Karpas-422 (cell line): Measurements from ENCODE around the gene POLA2. TPM values are rescaled to one million over a fixed set of nuclear protein-coding genes. Genes with fewer than 3 reads are reported as not detected.
"Not testable (repeated sequence)": the region's sequence is repeated elsewhere in the genome, so short reads cannot be mapped to it uniquely, and the experiment has no call there.

Experiments
- DNase-seq: peaks from one replicate; pipeline ENCODE4 v3.0.0-alpha.2; 2015
- H2AFZ ChIP-seq: fragments of 200-600 bp; sonication (generic); 2 replicates; pipeline ENCODE4 v1.6.1; 2014; ENCODE audit warnings: antibody characterized with exemption, low read length, mixed read lengths
- H3K27ac ChIP-seq: fragments of 200-600 bp; sonication (generic); 2 replicates; pipeline ENCODE4 v1.5.1; 2014; ENCODE audit warnings: mild to moderate bottlenecking, low read length, moderate library complexity
- H3K27me3 ChIP-seq: fragments of 200-600 bp; sonication (generic); 2 replicates; pipeline ENCODE4 v1.6.1; 2014; ENCODE audit warnings: low read length, mixed read lengths
- H3K36me3 ChIP-seq: fragments of 200-600 bp; sonication (generic); 2 replicates; pipeline ENCODE4 v1.6.1; 2014; ENCODE audit warnings: low read length, mixed read lengths; ENCODE audit not compliant: insufficient read depth
- H3K4me1 ChIP-seq: fragments of 200-600 bp; sonication (generic); 2 replicates; pipeline ENCODE4 v1.6.1; 2014; ENCODE audit warnings: mild to moderate bottlenecking, low read length, mixed read lengths
- H3K4me2 ChIP-seq: fragments of 200-600 bp; sonication (generic); 2 replicates; pipeline ENCODE4 v1.6.1; 2014; ENCODE audit warnings: low read length, low read depth, mild to moderate bottlenecking; ENCODE audit not compliant: poor library complexity, severe bottlenecking
- H3K4me3 ChIP-seq: fragments of 200-600 bp; sonication (generic); 2 replicates; pipeline ENCODE4 v1.5.1; 2014; ENCODE audit warnings: mild to moderate bottlenecking, antibody characterized with exemption, low read length, mixed read lengths
- H3K79me2 ChIP-seq: fragments of 200-600 bp; sonication (generic); 2 replicates; pipeline ENCODE4 v1.6.1; 2014; ENCODE audit warnings: mild to moderate bottlenecking, low read length, mixed read lengths
- H3K9ac ChIP-seq: fragments of 200-600 bp; sonication (generic); 2 replicates; pipeline ENCODE4 v1.6.0; 2014; ENCODE audit warnings: low read length
- H3K9me2 ChIP-seq: fragments of 200-600 bp; sonication (generic), shearing (Covaris generic); replicated peaks from 2 replicates; pipeline ENCODE4 v1.6.0; 2014; ENCODE audit warnings: mild to moderate bottlenecking, low read length, moderate library complexity; ENCODE audit not compliant: insufficient read depth
- H3K9me3 ChIP-seq: fragments of 300-700, 200-600 bp; sonication (generic); 2 replicates; pipeline ENCODE4 v1.6.1; 2014; ENCODE audit warnings: low read length, mixed read lengths
- H4K20me1 ChIP-seq: fragments of 200-600 bp; sonication (generic); 2 replicates; pipeline ENCODE4 v1.6.1; 2014; ENCODE audit warnings: mild to moderate bottlenecking, antibody characterized with exemption, low read length, low read depth; ENCODE audit not compliant: insufficient read depth
- total RNA-seq: library from RNA; depleted of rRNA; stranded (reverse); fragments of >200 nt; shearing (Covaris generic); gene quantifications from 2 replicates; pipeline ENCODE4 v1.2.3, GENCODE V29; 2014; ENCODE audit warnings: low replicate concordance

POLA2 gene
- total RNA-seq, 1 experiment from 2014 or later: 19.0 TPM

DNA sequence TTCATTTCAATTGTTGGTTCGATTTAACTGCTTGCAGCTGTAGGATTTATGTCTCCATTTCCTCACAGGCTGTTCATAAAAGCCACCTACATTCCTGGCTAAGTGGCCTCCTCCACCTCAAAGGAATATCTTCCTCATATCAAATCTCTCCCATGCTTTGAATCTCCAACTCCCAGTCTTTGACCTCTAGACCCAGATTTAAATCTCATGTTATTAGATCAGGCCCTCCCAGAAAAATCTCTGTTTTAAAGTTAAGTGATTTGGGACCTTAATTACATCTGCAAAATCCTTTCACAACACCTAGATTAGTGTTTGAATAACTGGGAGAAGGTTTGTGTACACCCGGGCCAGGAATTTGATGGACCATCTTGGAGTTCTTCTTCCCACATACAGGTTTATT lies 33.9 kb upstream of the POLA2 start:
- Histone ChIP-seq H2AFZ (no peak overlapping the region), H3K4me2 (no peak overlapping the region), H3K4me1 (peaks cover 18% of the 10 kb centered on the region), H3K9ac (no peak overlapping the region), H3K27me3 (no peaks in the 10 kb centered on the region), H3K4me3 (no peak overlapping the region), H3K9me2 (no peaks in the 10 kb centered on the region), H3K9me3 (no peaks in the 10 kb centered on the region), H3K27ac (no peak overlapping the region), H4K20me1 (no peaks in the 10 kb centered on the region), H3K79me2 (no peaks in the 10 kb centered on the region), H3K36me3 (no peaks in the 10 kb centered on the region)
- no peak for DNase-seq

DNA sequence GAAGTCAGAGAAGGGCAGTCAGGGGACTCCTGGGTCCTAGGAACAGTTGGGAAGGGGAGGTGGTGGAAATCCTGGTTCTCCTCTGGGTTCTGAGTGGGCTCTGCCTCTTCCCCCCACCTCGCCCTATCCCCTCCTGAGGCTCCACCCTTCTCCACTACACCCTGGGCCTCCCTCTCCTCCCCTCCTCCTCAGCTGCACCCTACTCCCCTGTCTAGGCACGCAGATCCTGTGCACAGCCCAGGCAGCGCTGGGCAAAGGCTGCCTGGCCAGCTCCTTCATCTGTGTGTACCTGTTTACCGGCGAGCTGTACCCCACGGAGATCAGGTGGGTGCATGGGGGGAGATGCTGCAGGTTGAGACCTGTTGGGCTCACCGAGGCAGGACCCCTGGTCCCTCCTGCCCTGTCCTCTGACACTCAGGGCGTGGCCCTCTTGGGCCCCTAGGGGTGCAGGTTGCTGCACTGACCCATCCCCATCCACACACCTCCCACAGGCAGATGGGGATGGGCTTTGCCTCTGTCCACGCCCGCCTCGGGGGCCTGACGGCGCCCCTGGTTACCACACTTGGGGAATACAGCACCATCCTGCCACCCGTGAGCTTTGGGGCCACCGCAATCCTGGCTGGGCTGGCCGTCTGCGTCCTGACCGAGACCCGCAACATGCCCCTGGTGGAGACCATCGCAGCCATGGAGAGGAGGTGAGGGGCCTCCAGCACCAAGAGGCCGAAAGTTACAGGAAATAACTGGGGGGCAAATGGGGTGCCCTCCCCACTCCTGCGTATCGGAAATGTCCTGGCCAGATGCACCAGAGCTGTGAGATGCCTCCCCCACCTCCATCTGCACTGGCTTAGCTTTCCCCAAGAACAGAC lies 25.3 kb upstream of the POLA2 start:
- no peak overlapping the region for H3K4me2 ChIP-seq
- no peaks in the 10 kb centered on the region for H3K9me2 ChIP-seq
- no peaks in the 10 kb centered on the region for H3K36me3 ChIP-seq
- no peak for DNase-seq
- no peaks in the 10 kb centered on the region for H4K20me1 ChIP-seq
- no peaks in the 10 kb centered on the region for H3K4me1 ChIP-seq
- H3K27me3 ChIP-seq: no peaks in the 10 kb centered on the region
- H3K4me3 ChIP-seq: no peak overlapping the region
- no peaks in the 10 kb centered on the region; the same call in 1 of the 2 replicates for H3K9me3 ChIP-seq
- H2AFZ ChIP-seq: no peak overlapping the region
- no peaks in the 10 kb centered on the region for H3K79me2 ChIP-seq
- no peak overlapping the region for H3K9ac ChIP-seq
- no peak overlapping the region for H3K27ac ChIP-seq

DNA sequence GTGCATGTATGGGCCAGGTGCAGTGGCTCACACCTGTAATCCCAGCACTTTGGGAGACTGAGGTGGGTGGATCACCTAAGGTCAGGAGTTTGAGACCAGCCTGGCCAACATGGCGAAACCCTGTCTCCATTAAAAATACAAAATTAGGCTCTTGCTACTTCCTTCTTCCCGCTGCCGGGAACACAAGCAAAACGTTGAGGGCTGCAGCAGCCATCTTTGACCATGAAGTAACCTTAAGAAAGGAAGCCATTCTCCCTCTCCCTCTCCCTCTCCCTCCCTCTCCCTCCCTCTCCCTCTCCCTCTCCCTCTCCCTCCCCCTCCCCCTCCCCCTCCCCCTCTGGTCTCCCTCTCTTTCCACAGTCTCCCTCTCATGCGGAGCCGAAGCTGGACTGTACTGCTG lies 23.5 kb upstream of the POLA2 start:
- H3K27ac ChIP-seq, H3K9ac ChIP-seq, H3K4me2 ChIP-seq, H3K27me3 ChIP-seq, H3K36me3 ChIP-seq, H3K4me1 ChIP-seq, H3K9me2 ChIP-seq, H3K79me2 ChIP-seq, H3K9me3 ChIP-seq, H2AFZ ChIP-seq, H3K4me3 ChIP-seq, H4K20me1 ChIP-seq, DNase-seq: not testable (repeated sequence)

DNA sequence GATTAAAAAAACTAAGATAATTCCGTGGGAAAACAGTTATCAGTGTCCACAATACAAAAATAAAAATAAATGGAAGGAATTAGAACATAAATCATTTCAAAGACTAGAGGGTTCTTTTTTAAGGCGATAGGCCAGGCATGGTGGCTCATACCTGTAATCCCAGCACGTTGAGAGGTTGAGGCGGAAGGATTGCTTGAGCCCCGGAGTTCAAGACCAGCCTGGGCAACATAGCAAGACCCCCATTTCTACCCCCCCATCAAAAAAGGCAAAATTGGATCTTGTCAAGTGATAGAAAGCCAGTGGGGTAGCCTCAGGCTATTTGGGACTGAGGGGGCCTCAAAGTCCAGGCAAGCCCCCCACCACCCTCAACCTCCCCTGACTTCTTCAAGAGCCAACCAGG lies 20.6 kb upstream of the POLA2 start:
- no peak for DNase-seq
- H3K4me3 ChIP-seq: no peak overlapping the region

DNA sequence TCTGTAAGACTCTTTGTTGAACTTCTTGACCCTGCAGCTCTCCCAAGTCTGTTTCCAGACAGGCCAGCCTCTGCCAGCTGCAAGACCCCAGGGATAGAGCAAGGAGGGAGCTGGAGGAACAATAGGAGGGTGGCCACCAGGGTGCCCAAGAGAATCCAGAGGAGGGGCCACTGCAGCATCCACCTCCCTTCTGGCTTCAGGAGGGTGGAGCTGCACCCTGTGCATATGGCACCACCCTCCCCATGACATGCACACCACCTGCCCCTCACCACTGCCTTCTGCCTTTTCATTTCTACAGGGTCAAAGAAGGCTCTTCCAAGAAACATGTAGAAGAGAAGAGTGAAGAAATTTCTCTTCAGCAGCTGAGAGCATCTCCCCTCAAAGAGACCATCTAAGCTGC lies 20.1 kb upstream of the POLA2 start:
- Histone ChIP-seq H3K4me3 (no peak overlapping the region), H3K27ac (no peak overlapping the region), H2AFZ (no peak overlapping the region), H3K9me3 (peaks cover 5% of the 10 kb centered on the region; the same call in 1 of the 2 replicates), H3K4me2 (no peak overlapping the region), H3K27me3 (no peaks in the 10 kb centered on the region), H3K4me1 (no peaks in the 10 kb centered on the region), H4K20me1 (no peaks in the 10 kb centered on the region), H3K9me2 (no peaks in the 10 kb centered on the region), H3K36me3 (peaks cover 4% of the 10 kb centered on the region; the same call in 1 of the 2 replicates), H3K9ac (no peak overlapping the region), H3K79me2 (no peaks in the 10 kb centered on the region)
- no peak for DNase-seq

More for the DNA sequence above, 20.6 kb upstream of the POLA2 start:
- Histone ChIP-seq H3K79me2 (no peaks in the 10 kb centered on the region), H3K27me3 (no peaks in the 10 kb centered on the region), H3K9ac (no peak overlapping the region), H3K4me2 (no peak overlapping the region), H3K36me3 (peaks cover 4% of the 10 kb centered on the region; the same call in 1 of the 2 replicates), H3K9me2 (no peaks in the 10 kb centered on the region), H3K9me3 (peaks cover 5% of the 10 kb centered on the region; the same call in 1 of the 2 replicates), H4K20me1 (no peaks in the 10 kb centered on the region), H3K4me1 (no peaks in the 10 kb centered on the region), H3K27ac (no peak overlapping the region), H2AFZ (no peak overlapping the region)

DNA sequence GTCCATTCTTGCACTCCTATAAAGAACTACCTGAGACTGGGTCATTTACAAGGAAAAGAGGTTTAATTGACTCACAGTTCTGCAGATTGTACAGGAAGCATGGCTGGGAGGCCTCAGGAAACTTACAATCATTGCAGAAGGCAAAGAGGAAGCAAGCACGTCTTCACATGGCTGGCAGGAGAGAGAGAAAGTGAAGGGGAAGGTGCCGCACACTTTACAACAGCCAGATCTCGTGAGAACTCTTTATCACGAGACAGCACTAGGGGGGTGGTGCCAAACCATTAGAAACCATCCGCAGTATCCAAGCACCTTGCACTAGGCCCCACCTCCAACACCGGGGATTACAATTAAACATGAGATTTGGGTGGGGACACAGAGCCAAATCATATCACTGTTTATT lies 19.4 kb upstream of the POLA2 start:
- no peaks in the 10 kb centered on the region for H4K20me1 ChIP-seq
- H3K27ac ChIP-seq: no peak overlapping the region
- peaks cover 5% of the 10 kb centered on the region; the same call in 1 of the 2 replicates for H3K9me3 ChIP-seq
- H3K27me3 ChIP-seq: no peaks in the 10 kb centered on the region
- H3K4me3 ChIP-seq: no peak overlapping the region
- H2AFZ ChIP-seq: no peak overlapping the region
- H3K4me2 ChIP-seq: no peak overlapping the region
- DNase-seq: no peak
- no peaks in the 10 kb centered on the region for H3K9me2 ChIP-seq
- peaks cover 4% of the 10 kb centered on the region; the same call in 1 of the 2 replicates for H3K36me3 ChIP-seq
- H3K79me2 ChIP-seq: no peaks in the 10 kb centered on the region
- H3K4me1 ChIP-seq: no peaks in the 10 kb centered on the region
- no peak overlapping the region for H3K9ac ChIP-seq

DNA sequence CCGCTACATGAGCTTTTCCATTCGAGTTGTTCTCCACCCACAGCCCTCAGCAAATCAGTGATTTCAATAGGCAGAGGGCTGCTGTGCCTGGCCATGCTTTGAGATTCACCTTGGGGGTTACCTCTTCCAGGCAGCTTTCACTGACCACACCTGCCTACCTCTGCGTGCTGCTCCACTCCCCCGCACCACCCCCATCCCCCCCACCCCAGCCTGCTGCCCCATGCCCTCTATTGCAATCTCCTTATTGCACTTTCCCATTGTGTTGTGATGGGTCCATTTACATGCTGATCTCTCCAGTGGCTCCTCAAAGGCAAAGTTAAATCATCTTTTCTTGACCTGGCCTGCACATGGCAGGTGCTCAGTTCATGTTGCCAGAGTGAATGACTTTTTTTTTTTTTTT lies 18.0 kb upstream of the POLA2 start:
- no peaks in the 10 kb centered on the region for H3K79me2 ChIP-seq
- DNase-seq: no peak
- H2AFZ ChIP-seq: no peak overlapping the region
- peaks cover 4% of the 10 kb centered on the region; the same call in 1 of the 2 replicates for H3K36me3 ChIP-seq
- no peak overlapping the region for H3K4me3 ChIP-seq
- no peak overlapping the region for H3K9ac ChIP-seq
- H3K27me3 ChIP-seq: no peaks in the 10 kb centered on the region
- no peaks in the 10 kb centered on the region for H3K4me1 ChIP-seq
- peaks cover 5% of the 10 kb centered on the region; the same call in 1 of the 2 replicates for H3K9me3 ChIP-seq
- no peak overlapping the region for H3K27ac ChIP-seq
- H3K9me2 ChIP-seq: no peaks in the 10 kb centered on the region
- H3K4me2 ChIP-seq: no peak overlapping the region
- H4K20me1 ChIP-seq: no peaks in the 10 kb centered on the region

DNA sequence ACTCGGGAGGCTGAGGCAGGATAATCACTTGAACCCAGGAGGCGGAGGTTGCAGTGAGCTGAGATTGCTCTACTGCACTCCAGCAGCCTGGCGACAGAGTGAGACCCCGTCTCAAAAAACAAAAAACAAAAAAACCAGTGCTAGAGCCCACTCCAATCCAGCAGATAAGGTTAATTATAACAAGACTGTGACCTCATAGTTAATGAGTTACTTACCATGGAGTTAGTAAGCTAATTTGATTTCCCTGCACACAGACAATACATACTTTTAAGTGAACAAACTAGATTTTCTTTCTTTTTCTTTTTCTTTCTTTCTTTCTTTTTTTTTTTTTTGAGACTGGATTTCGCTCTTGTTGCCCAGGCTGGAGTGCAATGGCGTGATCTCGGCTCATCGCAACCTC lies 16.7 kb upstream of the POLA2 start:
- not testable (repeated sequence) for H3K36me3 ChIP-seq, H2AFZ ChIP-seq, H3K9ac ChIP-seq, H3K27ac ChIP-seq, H3K9me2 ChIP-seq, H3K9me3 ChIP-seq, DNase-seq, H3K4me3 ChIP-seq, H4K20me1 ChIP-seq, H3K4me2 ChIP-seq, H3K79me2 ChIP-seq, H3K27me3 ChIP-seq, H3K4me1 ChIP-seq
